Activated CD4-positive, alpha-beta T cell treated with anti-CD3 and anti-CD28 coated beads for 4 hours (primary cell): ENCODE measurements around the gene ATG4B.

ENCODE experiments used
- DNase-seq, 2 donors: peaks; one replicate each; pipeline ENCODE4 v3.0.0-alpha.2; 2020

Gene ATG4B

GRCh38 chr2:241695651-241696050, 58.2 kb downstream of the ATG4B start:
- no peak for DNase-seq

GRCh38 chr2:241701149-241701398, 63.6 kb downstream of the ATG4B start:
- no peak for DNase-seq

- DNase-seq = peak; percentile 97
These were observed 64.1 kb downstream of the ATG4B start, which contains the start of gene ING5 for GRCh38 chr2:241701399-241702154. Gene ING5 (plus strand): TSS chr2:241702039. CDS start chr2:241702066, 27 bp downstream.

GRCh38 chr2:241702155-241703031, 64.9 kb downstream of the ATG4B start:
- DNase-seq = peak; percentile 91 to 94

- DNase-seq = no peak
These were observed 65.6 kb downstream of the ATG4B start for GRCh38 chr2:241703032-241703604.

- no peak for DNase-seq
These were observed 69.0 kb downstream of the ATG4B start for GRCh38 chr2:241706537-241706936.

- no peak for DNase-seq
These were observed 71.4 kb downstream of the ATG4B start for GRCh38 chr2:241708879-241709278.

- no peak for DNase-seq
These were observed 81.6 kb downstream of the ATG4B start for GRCh38 chr2:241719093-241719492.

- no peak for DNase-seq
These were observed 82.6 kb downstream of the ATG4B start for GRCh38 chr2:241720099-241720498.

GRCh38 chr2:241720560-241720959, 83.1 kb downstream of the ATG4B start:
- DNase-seq = no peak

- DNase-seq = no peak
These were observed 84.4 kb downstream of the ATG4B start for GRCh38 chr2:241721852-241722251.

GRCh38 chr2:241722896-241723454, 85.5 kb downstream of the ATG4B start:
- DNase-seq = no peak
